G401.6 (cell line): ENCODE results near the gene HCST.

Experiments
- FAIRE-seq: peaks from 2 replicates; lab custom pipeline; 2012; peaks lifted over from hg19 to GRCh38; lab: Jason Lieb, UNC

The HCST gene

GRCh38 chr19:35937345-35938281 is 35.3 kb downstream of the HCST start:
- FAIRE-seq, result no peak

DNA sequence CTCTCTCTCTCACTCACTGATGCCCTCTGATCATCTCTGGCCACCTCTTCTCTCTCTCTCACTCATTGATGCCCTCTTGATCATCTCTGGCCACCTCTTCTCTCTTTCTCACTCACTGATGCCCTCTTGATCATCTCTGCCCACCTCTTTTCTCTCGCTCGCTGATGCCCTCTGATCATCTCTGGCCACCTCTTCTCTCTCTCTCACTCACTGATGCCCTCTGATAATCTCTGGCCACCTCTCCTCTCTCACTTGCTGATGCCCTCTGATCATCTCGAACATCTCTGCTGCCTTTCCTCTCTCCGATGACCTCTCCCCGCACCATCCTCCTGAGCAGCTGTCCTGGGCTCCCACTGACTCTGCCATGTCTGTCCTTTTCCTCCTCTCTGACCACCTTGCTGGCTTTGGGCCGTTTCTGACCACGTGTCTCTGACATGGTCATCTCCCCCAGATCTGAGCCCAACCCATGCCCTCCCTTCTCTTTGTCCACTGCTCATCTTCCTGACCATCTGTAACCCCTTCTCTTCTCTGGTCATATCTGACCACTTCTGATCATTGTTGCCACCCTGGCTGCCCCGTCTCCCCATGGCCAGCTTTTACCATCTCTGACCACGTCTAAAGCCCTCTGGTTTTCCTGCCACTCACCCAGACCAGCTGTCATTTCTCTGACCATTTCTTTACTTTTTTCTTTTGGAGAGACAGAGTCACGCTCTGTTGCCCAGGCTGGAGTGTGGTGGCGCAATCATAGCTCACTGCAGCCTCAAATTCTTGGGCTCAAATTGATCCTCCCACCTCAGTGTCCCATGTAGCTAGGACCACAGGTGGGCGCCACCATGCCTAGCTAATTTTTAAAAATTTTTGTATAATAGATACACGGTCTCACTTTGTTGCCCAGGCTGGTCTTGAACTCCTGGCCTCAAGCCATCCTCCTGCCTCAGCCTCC is 36.2 kb downstream of the HCST start:
- FAIRE-seq, result no peak

DNA sequence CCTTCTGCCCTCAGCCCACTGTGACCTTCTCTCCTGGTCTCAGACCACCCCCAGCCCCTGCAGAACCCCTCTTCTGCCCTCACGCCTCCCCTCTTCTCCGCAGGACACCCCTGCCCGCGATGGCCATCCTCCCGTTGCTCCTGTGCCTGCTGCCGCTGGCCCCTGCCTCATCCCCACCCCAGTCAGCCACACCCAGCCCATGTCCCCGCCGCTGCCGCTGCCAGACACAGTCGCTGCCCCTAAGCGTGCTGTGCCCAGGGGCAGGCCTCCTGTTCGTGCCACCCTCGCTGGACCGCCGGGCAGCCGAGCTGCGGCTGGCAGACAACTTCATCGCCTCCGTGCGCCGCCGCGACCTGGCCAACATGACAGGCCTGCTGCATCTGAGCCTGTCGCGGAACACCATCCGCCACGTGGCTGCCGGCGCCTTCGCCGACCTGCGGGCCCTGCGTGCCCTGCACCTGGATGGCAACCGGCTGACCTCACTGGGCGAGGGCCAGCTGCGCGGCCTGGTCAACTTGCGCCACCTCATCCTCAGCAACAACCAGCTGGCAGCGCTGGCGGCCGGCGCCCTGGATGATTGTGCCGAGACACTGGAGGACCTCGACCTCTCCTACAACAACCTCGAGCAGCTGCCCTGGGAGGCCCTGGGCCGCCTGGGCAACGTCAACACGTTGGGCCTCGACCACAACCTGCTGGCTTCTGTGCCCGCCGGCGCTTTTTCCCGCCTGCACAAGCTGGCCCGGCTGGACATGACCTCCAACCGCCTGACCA is 37.2 kb downstream of the HCST start:
- no peak for FAIRE-seq

GRCh38 chr19:35940078-35940775 is 37.9 kb downstream of the HCST start:
- FAIRE-seq, result no peak

DNA sequence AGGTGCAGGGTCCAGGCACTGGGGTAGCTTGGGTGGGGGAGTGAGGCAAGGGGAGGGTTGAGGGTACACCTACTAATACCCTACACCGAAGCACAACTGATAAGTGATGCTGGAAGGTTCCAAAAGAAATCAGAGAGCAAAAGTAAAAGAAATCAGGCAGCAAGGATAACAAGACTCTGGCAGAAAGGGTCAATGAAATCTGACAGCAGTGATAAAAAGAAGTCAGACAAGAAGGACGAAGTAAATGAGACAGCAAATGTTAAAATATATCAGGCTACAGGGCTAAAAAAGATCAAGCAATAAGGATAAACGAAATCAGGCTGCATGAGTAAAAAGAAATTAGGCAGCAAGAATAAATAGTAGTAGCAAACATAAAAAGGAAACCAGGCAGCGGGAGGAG is 38.5 kb downstream of the HCST start:
- FAIRE-seq, result no peak

DNA sequence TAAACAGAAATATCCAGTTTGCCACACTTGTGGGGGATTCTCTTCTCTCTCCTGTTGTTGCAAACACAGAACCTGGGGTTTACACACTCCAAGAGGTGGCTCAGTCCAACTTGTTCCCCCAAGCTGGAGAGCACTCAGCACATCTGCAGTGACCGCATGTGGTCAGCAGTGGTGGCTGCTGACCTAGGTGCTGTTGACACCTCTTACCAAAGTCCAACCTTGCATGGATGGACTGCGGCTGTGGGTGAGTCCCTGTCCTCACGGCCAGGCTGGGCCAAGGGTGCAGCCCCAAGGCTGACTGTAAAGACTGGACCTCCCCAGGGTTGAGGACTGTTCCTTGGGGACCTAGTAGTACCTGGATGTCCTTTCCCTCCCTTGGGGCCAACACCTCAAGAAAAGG is 39.9 kb downstream of the HCST start:
- FAIRE-seq, result no peak

DNA sequence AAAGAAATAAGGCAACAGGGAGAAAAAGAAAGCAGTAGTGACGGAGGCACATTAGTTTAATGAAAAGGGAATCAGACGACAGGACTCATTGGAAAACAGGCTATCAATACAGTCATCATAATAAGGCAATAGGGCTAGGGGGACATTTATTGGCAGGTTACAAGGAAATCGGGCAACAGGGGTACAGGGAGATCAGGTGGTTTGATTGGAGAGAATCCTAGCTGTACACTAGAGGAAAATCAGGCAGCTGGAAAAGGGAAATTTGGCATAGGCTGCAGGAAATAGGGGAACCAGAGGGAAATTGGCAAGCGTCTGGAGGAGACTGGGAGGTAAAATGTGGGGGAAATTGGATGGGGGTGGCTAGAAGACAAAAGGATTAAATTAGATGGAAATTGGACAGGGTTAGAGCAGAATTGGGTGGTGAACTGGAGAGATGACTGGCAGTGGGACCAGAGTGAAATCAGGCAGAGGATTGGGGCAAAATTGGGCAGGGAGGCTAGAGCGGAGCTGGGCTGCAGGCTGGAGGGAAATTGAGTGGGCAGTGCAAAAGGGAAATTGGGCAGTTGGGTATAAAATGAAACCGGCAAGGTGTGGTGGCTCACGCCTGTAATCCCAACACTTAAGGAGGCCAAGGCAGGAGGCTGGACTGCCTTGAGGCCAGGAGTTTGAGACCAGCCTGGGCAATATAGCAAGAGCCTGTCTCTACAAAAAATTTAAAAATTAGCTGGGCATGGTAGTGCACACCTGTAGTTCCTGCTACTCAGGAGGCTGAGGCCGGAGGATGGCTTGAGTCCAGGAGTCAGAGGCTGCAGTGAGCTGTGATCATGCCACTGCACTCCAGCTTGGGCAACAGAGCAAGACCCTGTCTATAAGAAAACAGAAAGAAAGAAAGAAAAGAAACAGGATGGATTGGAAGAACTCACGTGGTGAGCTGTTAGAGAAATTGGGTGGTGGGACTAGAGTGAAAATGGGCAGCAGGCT is 41.3 kb downstream of the HCST start:
- FAIRE-seq, result no peak

- no peak for FAIRE-seq
These were observed 42.2 kb downstream of the HCST start for GRCh38 chr19:35944556-35944955.

GRCh38 chr19:35945121-35945790 is 42.9 kb downstream of the HCST start:
- FAIRE-seq, result no peak

GRCh38 chr19:35946203-35946602 is 43.9 kb downstream of the HCST start:
- no peak for FAIRE-seq

- FAIRE-seq, result no peak
These were observed 46.8 kb downstream of the HCST start for GRCh38 chr19:35949131-35949530.
